Left cardiac atrium (tissue), 4 donors: Measurements from ENCODE around the gene CDKL5. TPM values are rescaled to one million over a fixed set of nuclear protein-coding genes. Genes with fewer than 3 reads are reported as not detected.
A peak's percentile ranks its signal among the peaks of the same experiment; 100 is the strongest.

ENCODE experiments used
- ATAC-seq, 2 donors: fragments of 200-7000 bp; cut with Tn5 transposase; one replicate each; pipeline ENCODE4 v1.9.1; 2020; ENCODE audit warnings: mild to moderate bottlenecking in 2 of 2, moderate library complexity in 2 of 2
- DNase-seq: peaks from one replicate; pipeline ENCODE4 v3.0.0-alpha.2; 2020
- intact Hi-C, 2 donors: fragments of 100-400 bp; cut with DNase I; formaldehyde crosslinking; loops; one replicate each; pipeline versions ENCODE4 v1.14.1 to v1.15.1; 2022 to 2023
- total RNA-seq, 2 donors: library from RNA; stranded (reverse); fragmentation: NEBNext Ultra II Directional; extraction: Animal tissue kit (Norgen Biotek cat#: 25700); gene quantifications; one replicate each; pipeline ENCODE4 v1.2.1, GENCODE V29; 2021
- donor health status: DM: no; HTN: yes; CAD: no.
- donor health status: DM: no; HTN: yes; CAD: no; lungs with severe emphysema.
- donor health status: DM: yes; HTN: yes; CAD: no.
- donor health status: Dilated cardiomyopathy.

The CDKL5 gene
- total RNA-seq, 2 donors from 2014 or later: 8.1 to 8.3 TPM

DNA sequence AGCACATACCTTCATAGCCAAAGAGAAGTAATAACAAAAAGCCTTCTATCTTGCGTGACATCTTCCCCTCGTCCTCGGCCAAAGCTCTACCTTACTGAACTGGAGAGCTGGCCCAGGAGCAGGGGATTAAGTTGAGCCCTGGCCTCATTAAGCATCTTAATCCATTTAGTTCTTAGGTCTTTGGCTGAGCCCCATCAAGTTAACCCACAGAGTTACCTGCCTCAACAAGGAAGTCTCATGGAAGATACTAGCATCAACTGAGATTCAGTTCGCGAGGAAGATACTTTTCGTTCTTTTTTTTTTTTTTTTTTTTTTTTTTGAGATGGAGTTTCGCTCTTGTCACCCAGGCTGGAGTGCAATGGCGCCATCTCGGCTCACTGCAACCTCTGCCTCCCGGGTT is 246.6 kb downstream of the CDKL5 start, which contains the start of gene RS1:
TSS of gene RS1 (minus strand) at position 101 of the 400 bp plus-strand sequence. CDS start at position 61, 40 bp downstream.
- intact Hi-C loops: loop anchor here in 1 of 2 donors (5.0 kb wide), 1 partner anchor 215 kb away; no protein-coding TSS in a partner anchor
- DNase-seq: no peak
- ATAC-seq: no peak

DNA sequence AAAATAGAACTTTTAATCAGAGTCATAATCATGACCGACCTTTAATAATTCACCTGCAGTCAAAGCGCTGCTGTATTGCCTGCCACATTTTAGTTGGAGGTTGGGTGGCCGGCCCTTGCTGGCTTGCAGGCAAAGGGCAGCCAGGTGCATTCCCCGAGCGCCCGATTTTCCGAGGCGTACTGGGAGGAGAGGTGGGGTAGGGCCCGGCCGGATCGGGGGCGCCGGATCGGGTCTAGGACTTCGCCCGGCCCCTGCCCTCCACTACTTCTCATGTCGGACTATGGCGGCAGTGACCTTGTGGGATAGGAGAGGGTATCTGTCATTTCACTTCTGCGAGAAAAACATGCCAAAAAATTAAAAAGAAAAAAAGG is 249.0 kb downstream of the CDKL5 start:
- intact Hi-C loops: loop anchor here in 1 of 2 donors (5.0 kb wide), 1 partner anchor 213 kb away; no protein-coding TSS in a partner anchor
- ATAC-seq (peak; percentile 48 to 70), DNase-seq (peak; percentile 32)

DNA sequence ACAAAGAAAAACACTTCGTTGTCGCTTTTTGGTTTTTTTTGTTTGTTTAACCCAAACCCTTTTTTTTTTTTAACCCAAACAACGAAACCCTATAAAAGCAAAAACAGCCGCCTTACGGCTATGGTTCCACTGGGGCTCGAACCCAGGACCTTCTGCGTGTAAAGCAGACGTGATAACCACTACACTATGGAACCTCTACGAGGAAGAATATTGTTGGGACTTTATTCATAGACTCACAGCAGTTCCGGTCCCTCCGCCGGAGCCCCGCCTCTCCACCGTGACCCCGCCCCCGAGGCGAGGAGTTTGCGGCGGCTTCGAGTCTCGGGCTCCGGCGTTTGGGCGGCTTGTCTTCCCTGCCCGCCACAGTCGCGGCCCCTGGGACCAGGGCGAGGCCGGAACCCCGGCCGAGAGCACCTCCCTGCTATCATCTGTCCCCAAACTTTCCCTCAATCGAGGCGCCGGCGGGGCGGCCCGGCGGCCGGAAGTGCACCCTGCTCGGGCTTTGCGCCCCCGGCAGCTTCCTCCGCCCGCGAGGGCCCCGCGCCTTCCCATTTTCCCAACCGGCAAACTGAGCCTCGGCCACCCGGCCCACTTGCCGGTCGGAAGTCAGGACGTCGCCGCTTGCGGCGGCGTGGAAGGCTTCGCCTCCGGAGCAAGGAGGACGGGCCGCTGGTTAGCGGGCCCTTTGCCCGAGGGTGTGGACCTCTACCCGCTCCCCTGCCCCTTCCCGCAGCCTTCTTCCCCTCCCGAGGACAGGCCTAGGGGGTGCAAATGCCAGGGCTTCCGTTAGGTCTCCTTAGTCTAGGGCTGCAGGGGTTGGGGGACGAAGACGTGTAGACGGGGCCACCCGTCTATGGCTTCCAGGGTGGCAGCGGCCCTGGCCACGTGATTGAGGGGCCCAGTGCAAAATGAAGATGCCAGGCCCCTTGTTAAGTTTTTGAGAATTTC is 249.7 kb downstream of the CDKL5 start:
- peak; percentile 79 for DNase-seq
- ATAC-seq: peak; percentile 96
- intact Hi-C loops: loop anchor here in 1 of 2 donors (5.0 kb wide), 1 partner anchor 212 kb away; no protein-coding TSS in a partner anchor

DNA sequence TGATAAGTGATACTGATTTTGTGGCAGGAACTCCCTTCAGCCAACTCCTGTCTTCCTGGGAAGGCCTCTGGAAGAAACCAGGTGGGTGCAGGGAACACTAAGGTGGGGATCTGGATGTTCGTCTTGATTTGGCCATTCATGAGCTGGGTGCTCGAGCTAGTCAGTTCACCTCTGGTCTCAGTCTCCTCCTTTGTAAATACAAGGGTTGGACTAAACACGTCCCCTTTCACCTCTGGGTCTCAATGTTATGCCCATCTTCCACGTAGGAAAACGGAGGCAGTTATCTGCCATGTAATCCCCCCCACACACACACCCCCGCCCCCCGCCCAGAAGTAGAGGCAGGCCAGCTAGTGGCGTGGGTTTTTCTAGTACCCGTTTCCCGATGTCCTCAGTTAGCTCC is 250.6 kb downstream of the CDKL5 start:
- ATAC-seq (no peak), DNase-seq (no peak)
- intact Hi-C loops: no loop called here

DNA sequence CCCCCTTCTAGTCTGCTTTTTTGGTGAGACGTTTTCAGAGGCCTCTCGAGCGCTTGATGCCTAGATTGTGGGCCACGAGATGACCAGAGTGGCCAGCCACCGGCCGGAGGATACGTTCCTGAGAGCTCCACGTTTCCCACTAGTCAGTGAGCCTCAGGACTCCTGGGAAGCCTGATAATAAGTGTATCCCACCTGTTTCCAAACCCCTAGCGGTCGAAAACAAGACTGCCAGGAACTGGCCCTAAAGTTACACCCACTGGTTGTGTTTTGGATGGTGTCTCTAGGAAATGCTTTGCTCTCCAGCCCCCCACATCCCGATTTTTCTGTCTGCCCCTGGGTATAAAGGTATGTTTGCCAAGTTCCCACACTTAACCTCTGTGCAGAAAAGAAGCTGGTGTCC is 251.1 kb downstream of the CDKL5 start:
- ATAC-seq (no peak), DNase-seq (no peak)
- intact Hi-C loops: no loop called here

DNA sequence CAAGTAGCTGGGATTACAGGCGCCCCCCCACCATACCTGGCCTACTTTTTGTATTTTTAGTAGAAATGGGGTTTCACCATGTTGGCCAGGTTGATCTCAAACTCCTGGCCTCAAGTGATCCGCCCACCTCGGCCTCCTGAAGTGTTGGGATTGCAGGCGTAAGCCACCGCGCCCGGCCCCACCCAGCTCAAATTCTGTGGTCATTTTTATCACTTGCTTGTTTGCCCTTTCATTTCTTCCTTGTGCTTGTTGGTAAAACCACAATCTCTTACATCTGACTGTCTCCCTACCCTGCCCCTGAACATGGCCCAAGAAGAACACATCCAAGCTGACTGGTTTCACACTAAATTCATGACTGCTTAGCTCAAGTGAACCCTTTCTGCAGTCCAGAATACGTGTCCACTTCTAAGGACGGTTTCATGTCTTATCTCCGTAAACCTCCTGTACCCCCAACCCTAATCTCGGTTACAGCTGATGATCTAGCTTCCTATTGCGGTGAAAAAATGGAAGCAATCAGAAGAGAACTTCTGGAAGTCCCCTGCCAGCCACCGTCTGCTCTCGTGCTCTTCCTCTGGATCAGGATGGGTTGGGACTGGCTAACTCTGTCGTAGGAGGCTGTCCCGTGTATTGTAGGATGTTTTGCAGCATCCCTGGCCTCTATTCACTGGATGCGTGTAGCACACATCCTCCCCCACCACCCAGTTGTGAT is 251.9 kb downstream of the CDKL5 start:
- no peak for ATAC-seq
- no peak for DNase-seq
- intact Hi-C loops: no loop called here

DNA sequence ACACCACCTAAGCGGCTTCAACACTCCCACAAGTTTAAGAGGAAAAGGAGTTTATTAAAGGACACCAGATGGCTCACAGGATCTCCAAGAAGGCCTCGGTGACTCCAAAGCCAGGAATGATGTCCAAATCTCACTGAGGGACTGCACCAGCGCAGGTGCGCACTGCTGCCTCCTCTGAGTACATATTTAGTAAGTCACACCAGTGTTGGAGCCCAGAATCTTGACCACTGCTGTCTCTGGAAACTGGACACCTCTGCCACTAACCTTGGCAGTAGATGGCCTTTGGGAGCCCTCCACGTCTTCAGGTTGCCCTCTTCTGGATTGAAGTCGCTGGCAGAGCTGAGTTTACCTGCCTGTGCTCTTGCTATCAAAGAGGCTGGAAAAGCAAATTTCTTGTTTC is 256.6 kb downstream of the CDKL5 start:
- ATAC-seq (no peak), DNase-seq (no peak)
- intact Hi-C loops: no loop called here

DNA sequence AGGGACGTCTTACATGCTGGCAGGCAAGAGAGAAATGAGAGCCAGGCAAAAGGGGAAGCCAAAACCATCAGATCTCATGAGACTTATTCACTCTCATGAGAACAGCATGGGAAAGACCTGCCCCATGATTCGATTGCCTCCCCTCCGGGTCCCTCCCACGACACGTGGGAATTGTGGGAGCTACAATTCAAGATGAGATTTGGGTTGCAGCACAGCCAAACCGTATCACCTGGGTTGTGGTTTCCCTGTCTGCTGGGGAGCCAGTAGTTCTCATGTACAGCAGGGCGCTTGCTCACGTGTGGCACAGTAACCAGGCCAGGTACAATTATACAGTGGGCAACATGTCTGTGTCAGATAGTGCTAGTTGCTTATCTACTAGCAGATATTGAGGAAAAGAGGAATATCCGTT is 257.6 kb downstream of the CDKL5 start:
- ATAC-seq (no peak), DNase-seq (no peak)
- intact Hi-C loops: no loop called here

DNA sequence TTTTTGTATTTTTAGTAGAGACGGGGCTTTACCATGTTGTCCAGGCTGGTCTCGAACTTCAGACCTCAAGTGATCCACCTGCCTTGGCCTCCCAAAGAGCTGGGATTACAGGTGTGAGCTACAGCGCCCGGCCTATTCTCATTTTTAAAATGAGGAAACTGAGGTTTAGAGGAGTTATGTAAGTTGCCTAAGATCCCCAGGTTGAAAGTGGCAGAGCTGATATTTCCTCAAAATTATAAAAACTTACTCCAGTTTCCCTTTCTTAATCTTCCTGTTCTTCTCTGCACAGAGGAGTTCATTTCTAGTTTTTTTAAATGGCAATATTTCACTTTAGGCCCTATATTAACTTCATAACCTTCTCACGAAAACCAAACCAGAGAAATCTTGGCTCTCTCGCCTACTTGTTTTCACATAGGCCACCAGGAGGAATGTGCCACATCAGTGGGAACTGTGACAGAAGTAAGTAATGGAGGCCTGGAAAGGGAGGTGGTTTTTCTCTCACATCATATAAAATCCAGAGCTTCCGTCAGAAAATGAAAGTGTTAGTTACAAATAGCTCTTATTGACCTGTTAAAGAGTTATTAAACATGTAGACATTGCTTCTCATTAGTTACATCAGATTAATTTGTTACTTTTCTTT is 262.6 kb downstream of the CDKL5 start:
- DNase-seq (no peak), ATAC-seq (no peak)
- intact Hi-C loops: no loop called here

DNA sequence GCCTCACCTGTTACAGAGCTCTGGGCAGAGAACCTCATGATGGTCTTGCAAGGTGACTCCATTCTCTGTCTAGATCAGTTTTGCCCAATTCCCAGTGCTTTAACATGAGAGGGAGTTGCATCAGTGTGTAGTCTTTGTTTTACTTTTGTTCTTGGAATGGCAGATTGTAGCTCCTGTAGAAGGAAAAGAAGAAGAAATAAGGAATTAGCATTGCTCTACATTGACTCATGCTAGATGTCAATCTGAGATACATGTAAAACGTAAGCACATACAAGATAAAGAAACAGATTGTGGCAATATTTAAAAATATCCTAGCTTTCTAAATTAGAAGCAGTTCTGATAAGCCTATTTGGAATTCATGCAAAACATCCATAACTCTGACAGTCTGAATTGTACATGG is 266.0 kb downstream of the CDKL5 start:
- intact Hi-C loops: no loop called here

DNA sequence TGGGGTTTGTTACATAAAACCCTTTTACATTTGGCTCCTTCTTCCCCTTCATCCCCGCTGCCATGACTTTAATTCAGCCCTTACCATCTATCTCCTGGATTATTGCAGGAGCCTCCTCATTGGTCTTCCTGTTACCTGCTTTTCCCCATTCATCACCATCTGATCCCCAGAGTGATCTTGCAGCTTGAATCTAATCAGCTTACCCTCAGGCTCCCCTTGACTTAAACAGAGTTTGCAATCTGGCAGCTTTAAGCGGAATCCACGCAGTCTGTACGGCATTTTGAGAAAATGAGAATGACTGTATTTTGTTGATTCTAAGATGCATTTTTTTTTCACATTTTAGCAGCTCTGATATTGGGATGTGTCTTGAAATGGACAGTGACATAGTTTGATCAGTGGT is 267.1 kb downstream of the CDKL5 start:
- ATAC-seq: no peak
- intact Hi-C loops: no loop called here
- DNase-seq: no peak

More for the DNA sequence above, 266.0 kb downstream of the CDKL5 start:
- DNase-seq: no peak
- no peak for ATAC-seq

DNA sequence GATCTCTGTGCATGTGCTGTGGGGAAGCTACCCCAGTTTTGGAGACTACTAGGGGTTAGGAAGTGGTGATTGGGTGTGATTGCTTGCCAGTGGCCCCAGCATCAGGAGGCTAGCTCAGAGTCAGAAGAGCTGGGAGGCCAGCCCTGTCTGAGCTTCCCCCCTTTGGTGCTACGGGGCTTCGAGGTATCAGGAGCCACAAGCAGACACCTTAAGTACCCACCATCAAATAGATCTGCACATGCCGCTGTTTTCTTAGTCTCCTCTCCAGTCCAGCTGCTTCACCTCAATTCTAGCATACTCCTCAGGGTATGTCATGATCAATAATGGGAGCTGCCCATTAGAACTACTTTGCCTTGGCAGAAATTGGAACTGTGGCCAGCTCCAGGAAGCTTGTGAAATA is 271.2 kb downstream of the CDKL5 start:
- DNase-seq (no peak), ATAC-seq (no peak)
- intact Hi-C loops: no loop called here

DNA sequence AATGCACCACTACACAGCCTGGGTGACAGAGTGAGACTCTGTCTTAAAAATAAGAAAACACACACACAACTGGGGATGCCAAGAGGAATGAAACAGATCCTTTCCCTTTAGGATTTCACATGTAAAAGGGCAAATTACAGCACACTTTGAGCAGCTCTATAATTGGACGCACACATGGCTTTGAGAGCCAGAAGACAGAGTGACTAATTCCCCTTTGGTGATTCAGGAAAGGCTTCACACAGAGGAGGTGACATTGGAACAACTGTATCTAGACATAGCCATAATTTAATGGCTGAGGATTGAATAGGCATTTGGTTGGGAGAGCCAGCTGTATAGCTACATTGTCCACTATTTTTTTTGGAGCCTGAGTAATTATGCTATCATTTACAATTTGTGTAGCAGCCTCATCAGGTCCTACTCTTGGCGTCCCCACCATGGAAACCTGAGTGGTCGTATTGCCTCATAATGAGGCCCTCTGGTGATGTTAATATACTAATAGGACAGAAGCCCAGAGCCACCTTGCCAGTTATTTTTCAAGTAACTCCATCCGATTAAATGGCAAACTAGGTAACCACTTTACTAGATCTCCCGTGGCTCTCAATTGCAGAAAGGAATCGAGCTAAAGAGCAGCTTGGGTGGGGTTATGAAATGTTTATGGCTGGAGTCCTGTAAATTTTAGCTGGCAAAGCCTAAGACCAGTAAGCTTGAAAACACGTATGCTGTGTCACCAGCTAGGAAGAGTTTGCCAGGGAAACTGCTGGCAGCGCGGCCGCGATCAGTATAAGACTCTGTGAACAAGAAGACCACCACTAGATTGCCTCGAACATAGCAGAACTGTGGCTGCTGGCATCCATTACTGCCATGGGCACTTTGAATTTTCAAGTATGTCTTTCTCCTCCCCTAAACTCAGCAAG is 273.6 kb downstream of the CDKL5 start:
- no peak for DNase-seq
- no peak for ATAC-seq
- intact Hi-C loops: no loop called here

DNA sequence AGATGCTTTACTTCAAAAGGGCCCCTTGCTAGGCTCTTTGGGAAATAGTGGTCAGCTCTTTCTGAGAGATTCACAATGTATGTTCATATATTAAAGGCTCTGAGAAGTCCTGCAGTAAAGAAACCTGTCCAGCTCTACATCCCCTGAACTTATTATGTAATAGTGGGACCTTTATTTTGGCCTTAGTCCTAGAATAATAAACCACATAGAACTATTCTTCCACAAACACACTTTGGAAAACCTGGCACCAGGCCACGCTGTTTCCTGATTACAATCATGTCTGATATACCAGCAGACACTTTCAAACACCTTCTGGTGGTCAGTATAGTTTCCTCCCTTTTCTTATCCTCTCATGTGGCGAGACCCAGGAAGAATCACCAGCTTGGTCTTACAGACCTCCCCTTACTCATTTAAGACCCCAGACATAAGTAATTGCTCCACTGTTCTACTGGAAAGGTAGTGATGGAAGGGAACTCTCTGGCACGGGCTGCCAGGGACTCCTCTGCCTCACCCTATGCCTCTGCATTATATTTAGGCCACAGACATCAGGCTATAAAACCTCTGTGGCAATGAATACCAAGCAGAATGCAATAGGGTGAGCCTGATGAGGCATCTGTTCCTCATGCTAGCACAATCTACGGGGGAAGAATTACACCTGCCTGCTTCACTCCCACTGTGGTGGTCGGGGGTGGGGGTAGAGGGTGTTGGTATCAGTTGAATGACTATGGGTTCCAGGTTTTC is 276.4 kb downstream of the CDKL5 start:
- ATAC-seq (no peak), DNase-seq (peak; percentile 76)
- intact Hi-C loops: no loop called here

DNA sequence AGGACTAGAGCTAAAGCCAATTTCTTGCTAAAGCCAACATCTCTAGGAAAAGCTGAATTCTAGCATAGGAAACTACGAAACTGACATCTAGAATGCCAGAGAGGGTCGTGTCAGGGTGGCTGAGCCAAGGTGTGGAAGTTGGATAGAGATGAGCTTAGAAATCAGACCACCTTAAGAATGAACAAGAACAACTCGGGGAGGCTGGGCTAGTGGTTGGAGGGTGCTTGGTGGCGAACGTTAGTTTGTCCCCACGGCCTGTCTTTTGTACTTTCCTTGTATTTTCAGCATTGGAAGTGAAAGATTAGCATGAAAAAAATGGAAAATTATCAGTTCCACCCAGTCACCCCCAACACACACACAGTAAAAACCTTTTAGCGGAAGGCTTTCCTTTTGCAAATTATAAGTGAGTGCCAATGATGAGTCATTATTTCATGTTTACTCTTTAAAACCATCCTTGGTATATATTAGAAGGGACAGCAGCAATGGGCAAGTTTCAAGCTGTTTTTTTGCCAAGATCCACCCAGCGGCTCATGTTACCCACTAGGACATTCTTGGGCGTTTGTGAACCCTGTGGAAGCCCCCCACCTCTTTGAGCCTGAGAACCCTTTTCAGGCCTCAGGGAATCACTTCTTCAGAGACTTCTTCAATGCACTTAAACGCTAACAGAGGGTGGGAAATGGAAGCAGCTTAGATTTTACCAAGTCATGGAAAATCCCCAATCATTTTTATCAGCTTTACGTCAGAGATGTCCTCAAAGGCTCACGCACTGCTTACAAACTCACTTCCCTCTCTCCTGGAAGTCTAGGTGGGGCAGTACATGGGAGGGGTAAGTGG is 277.2 kb downstream of the CDKL5 start:
- peak in 1 of 2 donors; percentile 50 for ATAC-seq
- no peak for DNase-seq
- intact Hi-C loops: no loop called here
